Body of pancreas (tissue), 4 donors: ENCODE results near the gene SAMD7. TPM values are rescaled to one million over a fixed set of nuclear protein-coding genes. Genes with fewer than 3 reads are reported as not detected.

Source experiments
- ATAC-seq: fragments of 150-250 bp; one replicate; pipeline ENCODE4 v1.9.1; 2016
- DNase-seq, 4 donors: peaks; one replicate each; pipeline ENCODE4 v3.0.0-alpha.2; 2019
- H3K27ac ChIP-seq, 4 donors: fragments of 200-600 bp; sonication (generic); 1 replicate in 3 of 4; 2 replicates in 1 of 4; pipeline versions ENCODE4 v1.5.1 to v1.6.1; 2016 to 2019; ENCODE audit warnings: mild to moderate bottlenecking in 1 of 4, mixed read lengths in 1 of 4, moderate library complexity in 1 of 4
- H3K27me3 ChIP-seq, 2 donors: fragments of 200-600 bp; sonication (generic); one replicate each; pipeline ENCODE4 v1.6.0; 2016; ENCODE audit warnings: mild to moderate bottlenecking in 1 of 2
- H3K36me3 ChIP-seq, 2 donors: fragments of 200-600 bp; sonication (generic); replicated peaks in 1 of 2; 2 replicates each; pipeline ENCODE4 v1.5.1; 2016; ENCODE audit warnings: low read depth in 2 of 2; ENCODE audit not compliant: insufficient read depth in 1 of 2
- H3K4me1 ChIP-seq: fragments of 200-600 bp; sonication (generic); one replicate; pipeline ENCODE4 v1.6.0; 2016
- H3K4me3 ChIP-seq, 2 donors: fragments of 200-600 bp; sonication (generic); 1 replicate in 1 of 2; 2 replicates in 1 of 2; pipeline ENCODE4 v1.5.1; 2016 to 2019
- H3K9me3 ChIP-seq, 3 donors: fragments of 200-600 bp; sonication (generic); 1 replicate in 2 of 3; 2 replicates in 1 of 3; pipeline ENCODE4 v1.5.1; 2016
- CTCF ChIP-seq, 7 experiments: fragments of 450-650 bp in 4 of 7; fragments of 200-600 bp in 3 of 7; sonication (generic) in 3 of 7; IDR thresholded peaks; one replicate each; pipeline ENCODE4 v1.5.1; 2016 to 2019; ENCODE audit warnings: antibody characterized with exemption in 7 of 7
- POLR2A ChIP-seq, 3 donors: fragments of 450-650 bp; IDR thresholded peaks; one replicate each; pipeline ENCODE4 v1.6.1; 2016; ENCODE audit warnings: antibody characterized with exemption in 3 of 3, mild to moderate bottlenecking in 2 of 3
- WGBS, 2 donors: methylation state at CpG; one replicate each; pipeline ENCODE4 v1.1.5; 2017; 5-methylcytosine and 5-hydroxymethylcytosine counted together
- intact Hi-C: fragments of 100-400 bp; cut with DNase I; formaldehyde crosslinking; loops from one replicate; pipeline ENCODE4 v1.15.1; 2023
- total RNA-seq, 2 donors: library from RNA; depleted of rRNA; stranded (reverse); fragments of >200 nt; gene quantifications; one replicate each; pipeline ENCODE4 v1.1.0, GENCODE V29; 2016

SAMD7 gene
- total RNA-seq, 2 donors from 2014 or later = not detected

- Histone ChIP-seq H3K4me1 (peaks cover 63% of the 10 kb centered on the region), H3K4me3 (no peak overlapping the region), H3K36me3 (peaks cover 0 to 4% of the 10 kb centered on the region in 2 donors), H3K27me3 (no peaks in the 10 kb centered on the region), H3K27ac (no peak overlapping the region), H3K9me3 (no peaks in the 10 kb centered on the region)
- ATAC-seq (no peak), DNase-seq (no peak)
- 37 to 38% methylated on average over 2 of the region's 2 CpGs for WGBS, 2 donors
- TF ChIP-seq POLR2A (IDR thresholded peaks at IDR 0.05) (no peak), CTCF (IDR thresholded peaks at IDR 0.05) (no peak)
- intact Hi-C loops = no loop called here
Observed at GRCh38 chr3:169971522-169971921, 60.1 kb downstream of the SAMD7 start.

- 54 to 56% methylated on average over 2 of the region's 2 CpGs for WGBS, 2 donors
- H3K27ac ChIP-seq = peak overlapping the region in 1 of 4 donors; percentile 41
- no peak for TF ChIP-seq POLR2A (IDR thresholded peaks at IDR 0.05)
- TF ChIP-seq CTCF (IDR thresholded peaks at IDR 0.05) = no peak
- no peaks in the 10 kb centered on the region for H3K9me3 ChIP-seq
- no peaks in the 10 kb centered on the region for H3K27me3 ChIP-seq
- peaks cover 0 to 32% of the 10 kb centered on the region in 2 donors for H3K36me3 ChIP-seq
- DNase-seq (no peak), ATAC-seq (peak; percentile 18)
- H3K4me1 ChIP-seq = no peaks in the 10 kb centered on the region
- H3K4me3 ChIP-seq = no peak overlapping the region
- intact Hi-C loops = no loop called here
Observed at GRCh38 chr3:169980055-169980454, 68.7 kb downstream of the SAMD7 start.

- no peak overlapping the region for H3K27ac ChIP-seq
- no peak for ATAC-seq
- intact Hi-C loops = no loop called here
- H3K4me1 ChIP-seq = no peaks in the 10 kb centered on the region
- TF ChIP-seq POLR2A (IDR thresholded peaks at IDR 0.05) = no peak
- TF ChIP-seq CTCF (IDR thresholded peaks at IDR 0.05) = no peak
- DNase-seq = peak in 2 of 4 donors; percentile 18 to 31
- no peaks in the 10 kb centered on the region for H3K27me3 ChIP-seq
- WGBS, 2 donors = 64 to 79% methylated on average over 3 of the region's 3 CpGs
- H3K4me3 ChIP-seq = no peak overlapping the region
- no peaks in the 10 kb centered on the region for H3K9me3 ChIP-seq
- H3K36me3 ChIP-seq = peaks cover 0 to 46% of the 10 kb centered on the region in 2 donors
Observed at GRCh38 chr3:169984292-169984691, 72.9 kb downstream of the SAMD7 start.

Other genes with a start within 250 kb of the SAMD7 start
- gene MECOM, start 247.9 kb upstream of the SAMD7 start, total RNA-seq = 10 to 100 TPM; 47.5 to 58.1 TPM
- 10 to 100 TPM; 17.8 to 79.1 TPM for gene TERC, start 146.5 kb upstream of the SAMD7 start, total RNA-seq
- gene ACTRT3, start 142.0 kb upstream of the SAMD7 start, total RNA-seq = under 1 TPM in 1 of 2 donors, not detected in 1; 0.52 TPM
- 10 to 100 TPM in 1 of 2 donors, 1 to 10 TPM in 1; 8.9 to 10.6 TPM for gene MYNN, start 138.2 kb upstream of the SAMD7 start, total RNA-seq
- not detected for gene LRRIQ4, start 98.7 kb upstream of the SAMD7 start, total RNA-seq
- gene LRRC34, start 98.7 kb upstream of the SAMD7 start, total RNA-seq = 1 to 10 TPM in 1 of 2 donors, not detected in 1; 3.4 TPM
- under 1 TPM in 1 of 2 donors, not detected in 1; 0.78 TPM for gene LRRC31, start 41.6 kb upstream of the SAMD7 start, total RNA-seq
- 10 to 100 TPM; 30.9 to 31.0 TPM for gene SEC62, start 55.2 kb downstream of the SAMD7 start, total RNA-seq
- 10 to 100 TPM; 26.4 to 31.9 TPM for gene GPR160, start 126.4 kb downstream of the SAMD7 start, total RNA-seq